ENCODE data around the gene TCP1. TPM values are rescaled to one million over a fixed set of nuclear protein-coding genes. Genes with fewer than 3 reads are reported as not detected.
A peak's percentile ranks its signal among the peaks of the same experiment; 100 is the strongest.

The TCP1 gene
- total and polyA plus RNA-seq, 9 donors: 83.5 to 237 (median 162) TPM

DNA sequence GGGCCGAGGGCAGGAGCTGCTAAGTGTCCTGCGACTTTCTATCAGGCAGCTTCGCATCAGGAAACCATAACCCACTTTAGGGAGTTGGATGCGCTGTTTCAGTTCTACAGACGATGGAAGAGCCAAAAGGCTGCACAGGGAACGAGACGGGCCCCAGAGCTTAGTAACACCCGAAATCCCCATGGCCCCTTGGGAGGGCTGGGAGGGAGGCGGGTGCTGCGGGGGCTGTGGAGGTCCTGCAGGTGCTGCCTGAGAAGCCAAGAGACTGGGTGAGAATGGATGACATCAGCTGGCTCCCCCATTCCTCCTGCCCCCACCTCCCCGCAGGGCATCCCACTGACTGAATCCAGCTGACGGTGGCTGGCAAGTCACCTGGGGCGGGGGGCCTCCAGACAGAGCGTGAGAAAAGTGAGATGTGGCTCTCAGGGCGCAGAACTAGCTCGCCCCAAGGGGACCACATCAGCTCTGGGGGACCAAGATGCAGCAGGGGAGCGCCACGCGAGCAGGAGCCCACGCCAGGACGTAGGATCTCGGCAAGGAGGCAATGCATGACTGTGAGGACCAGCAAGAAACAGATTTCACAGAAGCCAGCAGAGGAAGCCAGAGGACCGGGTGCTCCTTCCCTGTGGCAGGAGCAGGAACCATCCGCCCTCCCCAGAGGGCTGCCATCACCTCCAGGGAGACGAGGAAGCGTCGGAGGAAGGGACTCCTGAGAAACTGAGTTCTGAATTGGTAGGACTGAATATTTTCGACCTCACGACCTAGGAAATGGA is 47.5 kb upstream of the TCP1 start:
- Histone ChIP-seq H3K27me3 (no peaks in the 10 kb centered on the region), H3K4me3 (peak overlapping the region; percentile 29), H3K27ac (peak overlapping the region; percentile 80 to 87), H3K36me3 (no peaks in the 10 kb centered on the region), H3K9me3 (no peaks in the 10 kb centered on the region), H3K4me1 (ENCODE audit: insufficient read depth) (peaks cover 6% of the 10 kb centered on the region)
- peak; percentile 40 to 72 (median 58) for DNase-seq
- 53 to 56% (median 56%) methylated on average over 29 of the region's 29 CpGs for WGBS, 3 donors
- TF ChIP-seq, protein P1, sequence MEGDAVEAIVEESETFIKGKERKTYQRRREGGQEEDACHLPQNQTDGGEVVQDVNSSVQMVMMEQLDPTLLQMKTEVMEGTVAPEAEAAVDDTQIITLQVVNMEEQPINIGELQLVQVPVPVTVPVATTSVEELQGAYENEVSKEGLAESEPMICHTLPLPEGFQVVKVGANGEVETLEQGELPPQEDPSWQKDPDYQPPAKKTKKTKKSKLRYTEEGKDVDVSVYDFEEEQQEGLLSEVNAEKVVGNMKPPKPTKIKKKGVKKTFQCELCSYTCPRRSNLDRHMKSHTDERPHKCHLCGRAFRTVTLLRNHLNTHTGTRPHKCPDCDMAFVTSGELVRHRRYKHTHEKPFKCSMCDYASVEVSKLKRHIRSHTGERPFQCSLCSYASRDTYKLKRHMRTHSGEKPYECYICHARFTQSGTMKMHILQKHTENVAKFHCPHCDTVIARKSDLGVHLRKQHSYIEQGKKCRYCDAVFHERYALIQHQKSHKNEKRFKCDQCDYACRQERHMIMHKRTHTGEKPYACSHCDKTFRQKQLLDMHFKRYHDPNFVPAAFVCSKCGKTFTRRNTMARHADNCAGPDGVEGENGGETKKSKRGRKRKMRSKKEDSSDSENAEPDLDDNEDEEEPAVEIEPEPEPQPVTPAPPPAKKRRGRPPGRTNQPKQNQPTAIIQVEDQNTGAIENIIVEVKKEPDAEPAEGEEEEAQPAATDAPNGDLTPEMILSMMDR (IDR thresholded peaks at IDR 0.05): no peak
- TF ChIP-seq EP300 (IDR thresholded peaks at IDR 0.05): no peak
- no peak for TF ChIP-seq POLR2A (IDR thresholded peaks at IDR 0.05)
- intact Hi-C loops (cut with DNase I): no loop called here

DNA sequence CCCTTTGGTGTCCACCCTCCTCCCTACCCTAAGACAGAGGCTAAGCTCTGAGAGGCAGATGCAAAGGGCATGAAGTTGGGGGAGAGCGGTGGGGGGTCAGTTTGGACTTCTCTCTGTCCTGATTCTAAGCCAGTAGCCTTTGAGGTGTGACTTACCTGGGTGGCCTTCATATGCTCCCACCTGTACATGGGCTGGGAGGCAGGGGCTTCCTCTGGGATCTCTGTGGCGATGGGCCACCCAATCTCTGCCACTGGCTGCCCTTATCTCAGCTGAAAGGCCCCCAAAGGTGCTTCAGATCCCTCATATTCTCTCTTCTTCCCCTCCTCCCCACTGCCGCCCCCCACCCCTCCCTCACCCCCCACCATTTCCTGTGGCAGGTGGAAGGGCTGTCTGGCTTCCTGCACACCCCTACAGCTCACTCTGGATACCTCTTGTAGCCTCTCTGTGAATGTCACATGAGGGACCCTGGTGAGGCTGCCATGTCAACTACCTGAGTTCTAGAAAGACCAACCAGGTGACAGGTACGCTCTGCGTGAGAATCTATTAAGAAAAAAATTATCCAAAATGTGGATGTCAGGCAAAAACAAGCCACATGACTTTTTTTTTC is 44.7 kb upstream of the TCP1 start:
- intact Hi-C loops (cut with DNase I): loop anchor here in 1 of 4 donors (5.0 kb wide), 1 partner anchor 42 kb away; the partner anchor contains the start of gene MRPL18

DNA sequence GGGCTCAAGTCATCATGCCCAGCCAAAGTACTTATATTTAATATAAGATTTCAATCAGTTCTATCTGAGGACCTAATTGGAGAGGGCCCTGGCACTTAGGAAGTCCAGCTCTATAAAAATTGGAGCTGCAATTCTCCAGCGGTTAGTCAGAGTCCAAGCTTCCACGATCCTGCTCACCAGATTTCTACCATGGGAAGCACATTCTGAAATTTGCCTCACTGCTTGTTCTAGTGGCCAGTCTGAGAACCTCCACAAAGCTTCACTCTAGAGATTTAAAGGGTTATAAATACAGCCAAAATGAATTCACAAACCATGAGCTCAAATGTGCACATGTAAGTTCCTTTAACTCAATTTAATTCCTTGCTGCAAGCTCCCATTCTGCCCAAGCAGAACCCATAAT is 44.2 kb upstream of the TCP1 start:
- TF ChIP-seq POLR2A (IDR thresholded peaks at IDR 0.05) (no peak), EP300 (IDR thresholded peaks at IDR 0.05) (no peak)
- TF ChIP-seq, protein P1 (IDR thresholded peaks at IDR 0.05): no peak
- H3K36me3 ChIP-seq: no peaks in the 10 kb centered on the region
- no peak overlapping the region for H3K27ac ChIP-seq

More for the DNA sequence above, 44.7 kb upstream of the TCP1 start:
- Histone ChIP-seq H3K27ac (no peak overlapping the region), H3K4me1 (ENCODE audit: insufficient read depth) (peaks cover 6% of the 10 kb centered on the region), H3K9me3 (no peaks in the 10 kb centered on the region), H3K4me3 (no peak overlapping the region), H3K36me3 (no peaks in the 10 kb centered on the region), H3K27me3 (no peaks in the 10 kb centered on the region)
- 88 to 94% (median 90%) methylated on average over 5 of the region's 5 CpGs for WGBS, 3 donors
- DNase-seq: no peak
- TF ChIP-seq POLR2A (IDR thresholded peaks at IDR 0.05): no peak
- TF ChIP-seq, protein P1 (IDR thresholded peaks at IDR 0.05): no peak
- no peak for TF ChIP-seq EP300 (IDR thresholded peaks at IDR 0.05)

DNA sequence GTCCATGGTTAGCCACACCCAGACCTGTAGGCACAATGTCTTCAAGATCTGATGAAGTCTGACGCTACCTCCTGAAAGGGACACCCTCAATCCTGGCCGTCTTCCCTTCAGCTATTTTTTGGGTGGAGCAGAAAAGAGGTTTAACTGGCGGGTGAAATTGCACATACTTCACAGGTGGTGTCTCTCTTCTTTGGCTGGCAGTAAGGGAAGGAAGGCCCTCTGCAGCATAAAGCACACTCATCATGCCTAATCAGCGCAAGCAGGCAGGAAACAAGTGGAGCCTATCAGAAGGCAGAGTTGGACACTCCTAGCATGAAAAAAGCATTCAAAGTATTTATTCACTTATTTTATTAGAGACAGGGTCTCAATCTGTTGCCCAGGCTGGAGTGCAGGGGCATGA is 43.5 kb upstream of the TCP1 start:
- no peaks in the 10 kb centered on the region for H3K27me3 ChIP-seq
- H3K36me3 ChIP-seq: no peaks in the 10 kb centered on the region
- WGBS, 3 donors: 78 to 83% (median 79%) methylated on average over 4 of the region's 4 CpGs
- no peak for TF ChIP-seq EP300 (IDR thresholded peaks at IDR 0.05)
- TF ChIP-seq, protein P1 (IDR thresholded peaks at IDR 0.05): no peak
- TF ChIP-seq POLR2A (IDR thresholded peaks at IDR 0.05): no peak
- intact Hi-C loops (cut with DNase I): loop anchor here in 1 of 4 donors (5.0 kb wide), 1 partner anchor 41 kb away; the partner anchor contains the start of gene MRPL18
- no peak overlapping the region for H3K4me3 ChIP-seq
- no peak overlapping the region for H3K27ac ChIP-seq
- no peak for DNase-seq
- H3K9me3 ChIP-seq: no peaks in the 10 kb centered on the region
- H3K4me1 ChIP-seq (ENCODE audit: insufficient read depth): peaks cover 6% of the 10 kb centered on the region

More for the DNA sequence above, 44.2 kb upstream of the TCP1 start:
- Histone ChIP-seq H3K4me1 (ENCODE audit: insufficient read depth) (peaks cover 6% of the 10 kb centered on the region), H3K27me3 (no peaks in the 10 kb centered on the region), H3K4me3 (no peak overlapping the region), H3K9me3 (no peaks in the 10 kb centered on the region)
- intact Hi-C loops (cut with DNase I): loop anchor here in 1 of 4 donors (5.0 kb wide), 1 partner anchor 41 kb away; the partner anchor contains the start of gene MRPL18
- DNase-seq: no peak
- WGBS, 3 donors: 42 to 63% (median 46%) methylated on average over 2 of the region's 2 CpGs
